ENCODE measurements around the gene SMAD6.

DNA sequence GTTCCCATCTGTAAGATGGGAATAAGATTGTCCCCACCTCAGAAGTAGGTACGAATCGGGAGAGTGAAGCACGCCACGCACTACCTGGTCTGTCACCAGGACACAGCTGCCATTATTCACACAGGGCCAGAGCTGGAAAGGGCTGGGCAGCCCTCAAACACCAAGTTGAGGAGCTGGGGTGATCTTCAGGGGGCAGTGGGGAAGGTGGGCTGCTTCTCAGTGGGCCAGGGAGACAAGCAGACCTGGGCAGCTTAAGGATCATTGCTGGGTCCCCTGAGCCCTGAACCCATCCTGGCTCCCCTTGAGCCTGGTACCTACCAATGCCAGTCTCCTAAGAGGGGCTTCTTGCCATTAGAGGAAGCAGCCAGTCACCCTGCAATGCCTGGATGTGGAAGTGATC lies 82.1 kb downstream of the SMAD6 start:
- TF ChIP-seq EZH2 (IDR thresholded peaks at IDR 0.05; ENCODE audit: insufficient read depth, poor library complexity, severe bottlenecking) (no peak), EZH2phosphoT487 (IDR thresholded peaks at IDR 0.05; ENCODE audit: insufficient read depth, low read depth) (no peak)
